Caco-2 (cell line): ENCODE data around the gene GMPPA. TPM values are rescaled to one million over a fixed set of nuclear protein-coding genes. Genes with fewer than 3 reads are reported as not detected.

Source experiments
- BruUV-seq: library from RNA; stranded (reverse); fragments of 400-500 nt; replicated peaks from 2 replicates; lab custom pipeline; 2021; lab: Mats Ljungman, UMichigan
- CTCF ChIA-PET: fragments of 300-600 bp; sonication (Branson Sonifier 250); formaldehyde crosslinking; loops from one replicate; lab custom pipeline; 2022; ENCODE audit warnings: antibody characterized with exemption; lab: Charles Lee
- POLR2A ChIA-PET: fragments of 300-600 bp; sonication (Branson Sonifier 250); formaldehyde crosslinking; loops from one replicate; lab custom pipeline; 2022; ENCODE audit warnings: antibody characterized with exemption; lab: Charles Lee
- DNase-seq, 2 experiments: peaks; one replicate each; pipeline versions ENCODE4 v3.0.0 to v3.0.0-alpha.2; 2020 to 2022
- H3K27me3 ChIP-seq: replicated peaks from 2 replicates; pipeline ENCODE4 v1.6.0; 2011; ENCODE audit warnings: low read length; ENCODE audit not compliant: control insufficient read depth, insufficient read depth
- H3K36me3 ChIP-seq: 2 replicates; pipeline ENCODE4 v1.5.1; 2011; ENCODE audit warnings: low read length; ENCODE audit not compliant: control insufficient read depth, insufficient read depth
- H3K4me1 ChIP-seq: fragments of 250-450 bp; sonication (Bioruptor Pico); 2 replicates; pipeline ENCODE4 v1.5.1; 2020; ENCODE audit warnings: mild to moderate bottlenecking
- H3K4me3 ChIP-seq: 2 replicates; pipeline ENCODE4 v1.5.1; 2011; ENCODE audit warnings: low read depth, mild to moderate bottlenecking, control low read depth, low read length
- H3K9me3 ChIP-seq: fragments of 250-450 bp; sonication (Bioruptor Pico); 2 replicates; pipeline ENCODE4 v1.5.1; 2020; ENCODE audit warnings: mild to moderate bottlenecking, moderate library complexity
- H3K27ac Mint-ChIP-seq: one replicate; pipeline ENCODE4 v1.8.0; 2022; ENCODE audit warnings: mixed read lengths; ENCODE audit not compliant: unreplicated experiment
- H3K27me3 Mint-ChIP-seq: one replicate; pipeline ENCODE4 v1.8.0; 2022; ENCODE audit warnings: mixed read lengths; ENCODE audit not compliant: insufficient read depth, unreplicated experiment
- H3K36me3 Mint-ChIP-seq: one replicate; pipeline ENCODE4 v1.8.0; 2022; ENCODE audit warnings: mild to moderate bottlenecking, mixed read lengths; ENCODE audit not compliant: insufficient read depth, unreplicated experiment
- H3K4me1 Mint-ChIP-seq: one replicate; pipeline ENCODE4 v1.8.0; 2022; ENCODE audit warnings: low read depth, mixed read lengths; ENCODE audit not compliant: unreplicated experiment
- H3K4me3 Mint-ChIP-seq: one replicate; pipeline ENCODE4 v1.8.0; 2022; ENCODE audit warnings: mild to moderate bottlenecking, moderate library complexity, mixed read lengths; ENCODE audit not compliant: unreplicated experiment
- H3K9me3 Mint-ChIP-seq: one replicate; pipeline ENCODE4 v1.8.0; 2022; ENCODE audit warnings: mixed read lengths; ENCODE audit not compliant: unreplicated experiment
- CTCF ChIP-seq, 2 experiments: fragments of 200-600 bp in 1 of 2; IDR thresholded peaks; 1 replicate in 1 of 2; 2 replicates in 1 of 2; pipeline versions ENCODE4 v1.5.1 to v1.8.0; 2011 to 2022; ENCODE audit warnings: antibody characterized with exemption in 1 of 2, control low read depth in 1 of 2, inconsistent platforms in 1 of 2, low read depth in 1 of 2, low read length in 1 of 2, mild to moderate bottlenecking in 1 of 2, moderate library complexity in 1 of 2; ENCODE audit not compliant: insufficient read depth in 1 of 2, severe bottlenecking in 1 of 2, unreplicated experiment in 1 of 2
- intact Hi-C: fragments of 100-400 bp; cut with micrococcal nuclease; formaldehyde crosslinking; loops from one replicate; pipeline ENCODE4 v1.10.0; 2022; ENCODE audit not compliant: unreplicated experiment
- total RNA-seq: library from RNA; stranded (reverse); gene quantifications from 2 replicates; pipeline ENCODE4 v1.2.3, GENCODE V29; 2022

Gene GMPPA
- total RNA-seq, 1 experiment from 2014 or later: 53.7 TPM

GRCh38 chr2:219527472-219527871 is 28.8 kb downstream of the GMPPA start:
- no peak for TF ChIP-seq CTCF (IDR thresholded peaks at IDR 0.05; ENCODE audit: insufficient read depth in 1 of 2, low read depth in 1 of 2, low read length in 1 of 2, severe bottlenecking in 1 of 2, unreplicated experiment in 1 of 2)
- H3K4me1 Mint-ChIP-seq: peaks cover 21% of the 10 kb centered on the region
- H3K4me3 Mint-ChIP-seq: no peak overlapping the region
- H3K27me3 ChIP-seq: no peaks in the 10 kb centered on the region; the same call in 1 of the 2 replicates
- ChIA-PET CTCF (interaction anchor here (4.0 to 8.2 kb wide), 2 partner anchors 17 to 30 kb away, joined by 80 to 243 read pairs; partner anchors contain the start of gene GMPPA), POLR2A (interaction anchor here (1.0 to 1.1 kb wide), 2 partner anchors 17 to 29 kb away, joined by 3 read pairs; partner anchors contain the start of gene GMPPA)
- peaks cover 13% of the 10 kb centered on the region for H3K4me1 ChIP-seq
- no peak overlapping the region for H3K4me3 ChIP-seq
- intact Hi-C loops: no loop called here
- no peak overlapping the region for H3K27ac Mint-ChIP-seq
- H3K9me3 ChIP-seq: no peaks in the 10 kb centered on the region
- no peaks in the 10 kb centered on the region for H3K9me3 Mint-ChIP-seq
- peaks cover 22% of the 10 kb centered on the region for H3K27me3 Mint-ChIP-seq
- no peak for DNase-seq
- no TSS peak for BruUV-seq
- H3K36me3 ChIP-seq: no peaks in the 10 kb centered on the region
- no peaks in the 10 kb centered on the region for H3K36me3 Mint-ChIP-seq

GRCh38 chr2:219530048-219530963 is 31.6 kb downstream of the GMPPA start:
- no peak overlapping the region for H3K4me3 ChIP-seq
- H3K9me3 ChIP-seq: no peaks in the 10 kb centered on the region
- peaks cover 10% of the 10 kb centered on the region for H3K4me1 ChIP-seq
- peak; percentile 95 to 97 for TF ChIP-seq CTCF (IDR thresholded peaks at IDR 0.05; ENCODE audit: insufficient read depth in 1 of 2, low read depth in 1 of 2, low read length in 1 of 2, severe bottlenecking in 1 of 2, unreplicated experiment in 1 of 2)
- H3K36me3 Mint-ChIP-seq: no peaks in the 10 kb centered on the region
- no peak overlapping the region for H3K4me3 Mint-ChIP-seq
- H3K27me3 ChIP-seq: no peaks in the 10 kb centered on the region; the same call in 1 of the 2 replicates
- intact Hi-C loops: loop anchor here (1.0 kb wide), 5 partner anchors 20 to 127 kb away; no protein-coding TSS in a partner anchor
- H3K36me3 ChIP-seq: no peaks in the 10 kb centered on the region
- DNase-seq: peak; percentile 86 to 93
- no peak overlapping the region for H3K27ac Mint-ChIP-seq
- BruUV-seq: no TSS peak
- ChIA-PET POLR2A (interaction anchor here (0.5 to 1.0 kb wide), 2 partner anchors 32 to 88 kb away, joined by 3 read pairs; partner anchors contain the start of gene GMPPA), CTCF (interaction anchor here (0.5 to 8.2 kb wide), 36 partner anchors 9 to 370 kb away, joined by 3 to 243 read pairs (median 4); partner anchors contain the start of genes ASIC4, CHPF, DNAJB2 and DNPEP)
- peaks cover 21% of the 10 kb centered on the region for H3K4me1 Mint-ChIP-seq
- peaks cover 25% of the 10 kb centered on the region for H3K27me3 Mint-ChIP-seq
- H3K9me3 Mint-ChIP-seq: no peaks in the 10 kb centered on the region
